OCI-LY1 (cell line): ENCODE data around the gene XPR1.

Experiments used
- EZH2 ChIP-seq: fragments of 200-600 bp; sonication (generic), shearing (Covaris generic); IDR thresholded peaks from 2 replicates; pipeline ENCODE4 v1.8.0; 2017; ENCODE audit warnings: borderline replicate concordance, mixed run types, mild to moderate bottlenecking, antibody characterized with exemption, low read length, moderate library complexity, mixed read lengths
- TF ChIP-seq, protein P1 (sequence below): fragments of 200-600 bp; sonication (generic), shearing (Covaris generic); IDR thresholded peaks from 2 replicates; pipeline ENCODE4 v1.5.1; 2017; ENCODE audit warnings: mild to moderate bottlenecking, antibody characterized with exemption, low read length, moderate library complexity, mixed read lengths

DNA sequence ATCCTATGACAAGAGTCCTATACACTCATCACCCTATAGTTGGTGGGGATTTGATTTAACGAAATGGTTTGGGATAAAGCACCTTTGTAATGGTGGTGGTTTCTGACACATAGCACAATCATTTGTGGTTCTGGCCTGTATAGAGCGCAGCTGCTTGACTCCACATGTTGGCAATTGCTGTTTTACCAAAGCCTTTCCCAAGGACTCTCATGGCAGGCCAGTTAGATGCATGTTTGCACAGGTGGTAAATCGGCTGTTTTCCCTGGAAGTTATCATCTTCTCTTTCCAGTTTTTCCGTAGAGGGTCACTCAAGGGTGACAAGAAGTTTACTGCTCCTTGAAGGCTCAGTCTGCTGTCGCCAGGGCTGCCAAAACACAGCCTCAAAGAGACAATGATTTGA, 17.1 kb upstream of the XPR1 start:
- TF ChIP-seq, protein P1, sequence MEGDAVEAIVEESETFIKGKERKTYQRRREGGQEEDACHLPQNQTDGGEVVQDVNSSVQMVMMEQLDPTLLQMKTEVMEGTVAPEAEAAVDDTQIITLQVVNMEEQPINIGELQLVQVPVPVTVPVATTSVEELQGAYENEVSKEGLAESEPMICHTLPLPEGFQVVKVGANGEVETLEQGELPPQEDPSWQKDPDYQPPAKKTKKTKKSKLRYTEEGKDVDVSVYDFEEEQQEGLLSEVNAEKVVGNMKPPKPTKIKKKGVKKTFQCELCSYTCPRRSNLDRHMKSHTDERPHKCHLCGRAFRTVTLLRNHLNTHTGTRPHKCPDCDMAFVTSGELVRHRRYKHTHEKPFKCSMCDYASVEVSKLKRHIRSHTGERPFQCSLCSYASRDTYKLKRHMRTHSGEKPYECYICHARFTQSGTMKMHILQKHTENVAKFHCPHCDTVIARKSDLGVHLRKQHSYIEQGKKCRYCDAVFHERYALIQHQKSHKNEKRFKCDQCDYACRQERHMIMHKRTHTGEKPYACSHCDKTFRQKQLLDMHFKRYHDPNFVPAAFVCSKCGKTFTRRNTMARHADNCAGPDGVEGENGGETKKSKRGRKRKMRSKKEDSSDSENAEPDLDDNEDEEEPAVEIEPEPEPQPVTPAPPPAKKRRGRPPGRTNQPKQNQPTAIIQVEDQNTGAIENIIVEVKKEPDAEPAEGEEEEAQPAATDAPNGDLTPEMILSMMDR: no peak
- no peak for TF ChIP-seq EZH2
